Inferior parietal cortex (tissue), 1 donor: ENCODE data around the gene SEMA3A.

Source experiments
- DNase-seq: peaks from one replicate; pipeline ENCODE4 v3.0.0-alpha.2; 2016; ENCODE audit errors: extremely low spot score

SEMA3A gene

DNA sequence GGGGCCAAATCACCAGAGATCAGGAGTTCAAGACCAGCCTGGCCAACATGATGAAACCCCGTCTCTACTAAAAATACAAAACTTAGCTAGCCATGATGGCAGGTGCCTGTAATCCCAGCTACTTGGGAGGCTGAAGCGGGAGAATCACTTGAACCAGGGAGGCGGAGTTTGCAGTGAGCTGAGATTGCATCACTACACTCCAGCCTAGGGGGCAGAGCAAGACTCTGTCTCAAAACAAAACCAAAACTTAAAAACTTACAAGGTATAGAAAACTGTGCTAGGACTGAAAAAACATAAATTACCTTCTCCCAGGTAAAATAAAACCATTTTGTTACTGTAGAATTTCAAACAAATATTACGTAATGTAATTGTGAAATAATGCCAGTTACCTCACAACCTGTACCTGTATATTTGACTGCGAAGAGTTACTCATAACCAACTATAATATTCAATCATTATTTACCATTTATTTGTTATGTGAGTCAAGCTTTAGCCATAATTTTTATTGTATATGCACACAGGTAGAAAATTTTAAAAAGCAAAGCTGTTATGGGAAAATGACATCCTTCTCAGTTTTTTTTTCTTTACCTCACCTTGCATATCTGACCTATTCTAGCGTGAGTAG lies 180.9 kb downstream of the SEMA3A start:
- DNase-seq = no peak

DNA sequence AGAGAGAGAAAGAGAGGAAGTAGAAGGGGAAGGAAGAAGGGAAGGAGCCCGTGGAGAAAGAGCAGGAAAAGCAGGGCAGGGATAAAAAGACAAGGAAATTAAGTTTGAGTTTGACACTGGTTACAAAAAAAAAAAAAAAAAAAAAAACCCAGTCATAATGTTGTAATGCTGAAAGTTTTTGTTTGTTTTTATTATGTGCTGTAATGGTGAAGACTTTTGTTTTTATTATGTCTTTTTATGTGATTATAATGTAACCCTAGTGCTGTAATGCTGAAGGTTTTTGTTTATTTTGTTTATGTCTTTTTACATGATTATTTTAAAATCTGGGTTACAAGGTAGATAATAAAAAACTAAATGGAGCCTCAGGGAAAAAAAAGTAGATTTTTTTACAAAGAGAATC lies 184.8 kb downstream of the SEMA3A start:
- no peak for DNase-seq

DNA sequence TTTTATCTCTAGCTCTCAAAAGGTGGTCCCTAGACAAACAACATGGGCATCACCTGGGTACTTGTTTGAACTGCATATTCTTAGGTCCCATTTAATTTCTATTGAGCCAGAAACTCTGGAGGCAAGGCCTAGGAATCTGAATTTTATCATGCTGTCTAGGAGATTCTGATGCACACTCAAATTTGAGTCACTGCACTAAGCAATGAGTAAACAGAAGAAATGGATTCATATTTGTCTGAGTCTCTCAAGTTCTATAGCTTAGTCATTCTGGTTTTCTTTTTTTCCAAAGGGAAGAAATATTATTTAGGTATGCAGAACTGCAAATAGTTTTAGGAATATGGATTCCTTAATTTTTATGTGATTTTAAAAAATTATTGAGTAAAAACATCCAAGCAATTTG lies 185.5 kb downstream of the SEMA3A start:
- DNase-seq = no peak

DNA sequence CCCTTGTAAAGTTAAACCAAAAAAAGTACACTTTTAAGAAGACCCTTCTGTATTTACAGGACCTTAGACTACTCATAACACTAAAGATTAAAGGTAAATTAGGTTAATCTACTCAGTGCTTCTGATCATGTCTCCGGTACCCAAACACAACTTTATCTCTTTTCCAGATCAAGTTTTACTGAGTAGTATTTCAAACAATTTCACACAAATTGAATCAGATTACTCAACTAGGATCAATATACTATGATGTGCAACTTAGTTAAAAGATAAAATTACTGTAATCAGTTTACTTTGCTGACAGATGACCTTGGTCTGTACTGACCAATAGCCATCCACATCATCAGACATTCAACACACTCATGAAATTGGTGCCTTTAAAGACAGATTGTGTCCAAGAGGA lies 191.4 kb downstream of the SEMA3A start:
- no peak for DNase-seq

DNA sequence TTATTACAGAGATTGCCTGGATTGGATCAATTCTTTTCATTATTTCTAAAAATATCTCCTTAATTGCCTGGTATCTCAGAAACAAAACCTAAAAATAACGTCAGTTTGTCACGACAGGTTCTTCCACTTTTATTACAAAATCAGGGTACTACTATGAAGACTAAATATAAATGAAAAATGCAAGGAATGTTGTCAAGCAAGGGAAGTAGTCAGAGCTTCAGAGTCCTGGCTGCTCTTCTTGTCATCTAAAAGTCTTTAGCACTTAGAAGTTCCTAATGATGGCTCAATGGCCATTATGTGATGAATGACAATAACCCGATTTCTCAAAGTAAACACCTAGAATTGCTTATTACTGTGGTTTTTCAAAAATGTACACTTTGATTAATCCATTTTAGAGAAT lies 192.2 kb downstream of the SEMA3A start:
- no peak for DNase-seq

DNA sequence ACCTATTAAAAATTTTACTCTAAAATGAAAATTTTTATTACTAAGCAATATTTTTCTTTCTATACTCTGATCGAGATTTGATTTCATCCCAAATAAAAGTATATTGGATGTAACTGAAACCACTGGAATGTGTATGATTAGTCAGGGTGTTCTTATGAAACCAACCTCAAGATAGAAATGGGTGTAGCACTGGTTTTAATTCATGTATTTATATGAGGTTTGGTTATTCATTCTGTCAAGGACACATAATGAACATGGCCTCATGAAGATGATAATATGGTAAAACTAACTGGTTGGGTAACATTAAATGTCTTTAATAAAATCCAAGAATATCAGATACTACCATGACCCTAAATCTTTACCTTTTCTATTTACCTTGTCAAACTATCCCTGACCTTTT lies 197.7 kb downstream of the SEMA3A start:
- no peak for DNase-seq

DNA sequence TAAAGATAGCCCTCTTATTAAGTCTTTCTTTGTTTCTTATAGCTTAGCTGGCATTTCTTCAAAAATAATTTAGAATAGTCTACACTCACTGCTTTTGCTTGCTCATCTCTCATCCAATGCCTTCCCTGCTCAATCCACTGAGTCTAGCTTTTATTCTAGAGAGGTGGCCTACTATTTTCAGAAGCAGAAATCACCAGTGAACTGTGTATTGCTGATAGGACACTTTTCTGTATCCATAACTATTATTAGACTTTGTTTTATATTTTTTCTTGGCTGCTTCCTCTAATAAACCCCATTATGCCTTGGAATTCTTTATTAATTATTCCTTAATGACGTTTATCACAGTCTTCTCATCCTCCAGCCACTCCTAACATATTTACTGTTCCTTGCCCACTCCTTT lies 206.8 kb downstream of the SEMA3A start:
- no peak for DNase-seq

DNA sequence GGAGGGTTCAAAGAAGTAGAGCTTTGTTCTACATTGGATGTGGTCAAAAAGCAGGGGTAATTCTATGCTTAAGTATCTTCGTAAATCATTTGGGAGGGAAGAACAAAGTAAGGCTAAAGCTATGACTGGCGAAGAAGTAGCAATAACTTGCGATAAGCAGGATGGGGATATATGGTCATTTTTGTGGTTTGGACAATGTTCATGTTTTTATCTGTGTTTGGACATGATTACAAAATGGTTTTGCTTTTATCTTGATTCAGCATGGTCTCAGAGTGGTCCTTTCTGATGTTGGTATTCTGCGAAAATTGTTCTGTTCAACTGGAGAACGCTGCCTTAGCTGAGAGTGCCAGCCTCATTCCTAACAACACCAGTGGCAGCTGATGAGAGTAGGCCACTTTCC lies 208.8 kb downstream of the SEMA3A start:
- DNase-seq = no peak

DNA sequence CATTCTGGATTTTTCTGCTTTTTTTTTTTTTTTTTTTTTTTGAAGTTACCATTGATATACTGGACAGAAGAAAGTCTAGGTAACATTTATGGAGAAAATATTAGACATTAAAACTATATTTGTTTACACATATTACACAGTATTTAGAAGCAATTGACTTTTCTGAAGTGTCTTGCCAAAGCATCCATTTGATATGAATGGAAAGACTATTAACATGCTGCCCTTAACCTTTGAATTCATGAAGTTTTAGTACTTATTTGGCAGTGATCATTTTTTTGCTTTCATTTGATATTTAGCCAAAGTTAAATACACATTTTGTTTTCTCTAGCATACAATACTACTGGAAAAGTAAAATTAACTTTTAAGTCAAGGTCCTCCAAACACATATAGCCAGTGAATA lies 210.0 kb downstream of the SEMA3A start:
- DNase-seq = no peak

DNA sequence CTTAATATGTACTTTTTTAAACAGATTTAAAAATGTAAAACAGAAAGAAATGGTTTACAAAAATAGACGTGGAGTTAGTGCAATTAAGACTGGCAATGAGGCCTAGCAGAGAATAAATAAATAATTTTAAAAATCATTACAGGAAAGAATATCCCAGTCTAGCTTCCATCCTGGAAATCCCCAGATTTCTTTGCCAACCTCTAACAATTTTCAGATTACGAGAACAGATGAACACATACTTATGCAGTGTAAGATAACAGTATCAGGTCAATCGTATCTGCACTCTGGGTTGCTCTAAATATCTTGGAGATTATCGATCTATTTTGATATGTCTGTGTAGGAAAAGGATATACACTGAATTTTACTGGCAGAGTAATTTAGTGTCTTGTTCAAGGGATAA lies 210.5 kb downstream of the SEMA3A start:
- DNase-seq = no peak

DNA sequence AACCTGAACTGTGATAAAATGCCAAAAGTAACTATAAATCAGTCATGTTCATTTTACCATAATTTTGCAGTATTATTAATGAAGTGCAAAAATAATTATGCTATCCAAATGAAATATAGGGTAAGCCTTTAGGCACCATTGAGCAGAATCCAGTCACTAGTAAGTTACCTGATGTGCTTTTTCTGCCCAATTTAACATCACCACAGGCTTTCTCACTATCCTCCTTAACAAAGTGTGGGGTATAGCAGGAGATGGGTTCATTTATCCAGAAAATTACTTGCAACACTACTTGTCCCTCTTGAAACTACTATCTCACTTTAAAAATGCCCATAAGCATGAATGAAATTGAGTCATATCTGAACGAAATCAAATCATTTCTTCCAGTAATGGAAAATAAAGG lies 211.0 kb downstream of the SEMA3A start:
- no peak for DNase-seq

DNA sequence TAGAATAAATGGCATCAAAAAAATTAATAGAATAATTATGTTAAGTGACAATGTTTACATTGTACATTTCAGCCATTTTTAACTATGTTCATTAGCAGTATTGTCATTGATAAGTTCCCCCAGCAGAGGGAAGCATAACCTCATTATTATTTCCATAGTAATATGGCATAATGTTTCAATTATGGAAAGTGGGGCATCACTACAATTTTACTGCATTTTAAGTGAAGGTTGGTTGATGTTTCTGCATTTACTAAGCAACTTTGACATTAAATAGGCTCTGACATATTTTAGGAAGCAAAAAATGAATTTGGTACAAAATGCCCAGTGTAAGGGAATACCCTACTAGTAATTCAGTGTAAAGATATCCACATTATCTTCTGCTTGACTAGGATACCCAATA lies 218.3 kb downstream of the SEMA3A start:
- DNase-seq = peak; percentile 85

DNA sequence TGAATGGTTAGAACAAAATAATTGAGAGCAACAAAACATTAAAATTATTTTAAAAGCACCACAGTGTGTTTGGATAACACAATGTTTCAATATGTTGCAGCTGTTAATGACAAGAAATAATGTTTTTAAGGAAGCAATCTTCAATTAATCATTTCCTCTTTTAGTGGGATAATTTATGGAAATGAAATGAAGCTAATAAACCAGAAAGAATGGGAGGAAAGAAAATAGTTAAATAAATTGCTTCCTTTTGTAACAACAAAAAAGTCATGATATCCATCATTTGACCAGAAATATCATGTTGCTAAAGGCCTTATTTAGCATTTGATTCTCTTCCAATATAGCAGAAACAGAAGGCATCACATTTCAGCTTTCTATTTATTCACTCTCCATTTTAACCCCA lies 224.5 kb downstream of the SEMA3A start:
- DNase-seq = no peak

DNA sequence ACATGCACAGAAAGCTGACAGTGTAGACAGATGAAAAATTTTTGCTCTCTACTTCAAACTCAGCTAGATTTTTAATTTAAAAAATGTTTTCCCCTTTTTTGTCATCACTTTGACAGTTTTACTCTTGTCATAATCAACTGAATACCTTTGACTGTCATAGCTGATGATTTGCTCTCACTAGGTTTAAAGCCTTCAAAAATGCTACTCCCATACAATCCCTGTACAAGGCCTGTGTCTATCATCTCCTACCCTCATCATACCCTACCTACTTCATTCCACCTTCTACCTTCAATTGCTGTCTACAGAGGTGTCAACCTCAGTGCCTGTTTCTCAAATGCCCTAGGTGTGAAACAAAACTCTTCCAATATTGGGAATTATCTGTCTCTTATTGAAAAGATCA lies 230.3 kb downstream of the SEMA3A start:
- no peak for DNase-seq

DNA sequence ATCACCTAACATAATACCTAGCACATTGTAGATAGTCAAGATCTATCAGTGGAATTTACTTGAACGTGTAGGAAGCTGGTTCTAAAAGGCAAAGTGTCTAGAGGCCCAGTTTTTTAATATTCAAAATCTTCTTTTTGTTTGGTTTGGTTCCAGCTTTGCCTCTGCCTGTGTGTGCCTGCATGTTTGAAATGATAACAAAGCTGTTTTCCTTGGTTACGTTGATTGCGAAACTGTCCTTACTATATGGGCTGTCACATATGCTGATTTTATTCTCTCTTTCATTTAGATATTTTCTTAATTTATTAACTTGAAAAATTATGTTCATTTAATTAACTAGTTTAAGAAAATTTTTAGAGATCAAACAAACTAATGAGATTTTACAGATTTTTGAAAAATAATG lies 237.3 kb downstream of the SEMA3A start:
- no peak for DNase-seq

DNA sequence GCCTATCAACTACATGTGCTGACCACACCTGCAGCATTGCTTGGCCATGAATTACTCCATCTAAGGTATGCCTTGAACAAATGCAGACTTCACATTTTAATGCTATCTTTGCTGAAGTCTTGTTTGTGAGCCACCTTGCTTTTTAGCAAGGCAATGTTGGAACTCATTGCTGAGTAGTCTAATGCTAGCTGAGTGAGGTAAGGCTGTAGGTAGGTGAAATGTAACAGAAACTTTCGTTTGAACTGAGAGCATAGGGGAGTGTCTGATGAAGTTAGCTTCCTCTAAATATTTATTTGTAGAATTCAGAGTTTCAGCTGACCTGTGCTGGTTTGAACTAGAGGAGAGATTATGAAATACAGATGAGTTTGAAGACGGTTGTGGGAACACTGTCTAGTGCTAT lies 238.5 kb downstream of the SEMA3A start:
- no peak for DNase-seq

DNA sequence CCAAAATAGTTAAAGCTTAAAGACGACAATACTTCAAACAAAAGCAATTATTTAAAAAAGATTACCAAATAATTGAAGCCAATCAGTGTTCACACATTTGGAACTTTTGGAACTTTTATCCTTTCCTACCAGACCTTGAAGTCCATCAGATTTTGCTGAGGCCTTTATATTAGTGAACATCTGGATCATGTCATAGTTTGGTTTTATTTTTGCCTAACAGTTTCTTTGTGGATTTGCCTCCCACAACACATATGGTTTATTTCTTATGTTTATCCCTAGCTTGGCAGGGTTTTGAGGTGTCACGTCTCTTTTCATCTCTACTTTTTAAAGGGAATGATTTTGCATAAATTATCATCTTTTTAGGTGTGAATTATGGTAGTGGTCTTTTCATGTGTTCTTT lies 242.4 kb downstream of the SEMA3A start:
- DNase-seq = no peak

DNA sequence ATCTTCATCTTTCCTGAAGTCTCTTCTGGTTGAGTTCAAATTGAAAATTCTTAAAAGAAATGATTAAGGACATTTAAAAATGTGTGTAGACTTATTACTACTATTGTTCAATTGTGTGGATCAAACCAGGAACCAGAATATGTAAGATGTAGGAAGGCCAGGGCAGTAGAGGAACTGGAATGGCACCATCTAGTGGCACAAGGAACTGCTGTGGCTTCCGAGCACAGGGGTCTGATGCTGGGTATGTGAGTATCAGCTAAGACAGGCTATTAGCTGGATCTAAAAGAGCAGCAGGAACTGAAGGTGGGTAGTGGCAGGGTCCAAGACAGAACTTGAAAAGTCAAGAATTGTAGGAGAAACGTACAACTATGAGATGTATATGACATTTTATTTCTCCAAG lies 247.3 kb downstream of the SEMA3A start:
- DNase-seq = peak; percentile 50

DNA sequence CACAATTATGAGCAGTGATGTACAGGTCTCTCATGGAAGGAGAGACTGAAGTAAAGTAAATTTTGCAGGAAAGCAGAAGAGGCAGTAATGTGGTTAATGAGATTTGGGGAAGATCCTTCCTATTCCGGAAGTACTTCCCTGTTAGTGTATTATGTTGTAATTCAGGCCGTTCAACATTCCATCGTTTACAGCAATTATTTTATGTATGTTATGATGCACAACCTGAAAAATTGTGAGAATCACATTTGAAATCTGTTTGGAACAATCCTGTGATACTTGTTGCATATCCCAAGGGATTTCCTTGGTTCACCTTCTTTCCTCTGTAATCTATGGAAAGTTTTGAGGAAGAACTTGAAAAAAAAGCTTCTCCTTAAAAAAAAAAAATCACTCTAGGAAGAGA lies 247.8 kb downstream of the SEMA3A start:
- no peak for DNase-seq

DNA sequence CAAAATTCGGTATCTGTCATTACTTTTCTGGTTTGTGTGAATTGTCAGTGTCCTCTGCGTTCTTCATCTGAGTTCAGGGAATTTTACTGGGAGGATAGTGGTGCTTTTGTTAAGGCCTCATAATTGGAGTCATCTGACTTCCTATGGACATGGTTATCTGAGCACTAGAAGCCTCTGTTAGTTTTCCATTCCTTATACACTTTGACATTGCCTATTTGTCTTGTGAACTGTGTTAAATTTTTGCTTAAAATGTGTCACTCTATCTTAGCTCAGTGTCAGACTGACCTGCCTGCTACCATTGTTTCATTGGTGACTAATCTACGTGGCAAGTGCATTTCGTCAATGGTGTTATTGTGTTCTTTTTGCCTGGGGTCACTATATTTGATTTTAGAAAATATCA lies 253.3 kb downstream of the SEMA3A start:
- peak; percentile 42 for DNase-seq

DNA sequence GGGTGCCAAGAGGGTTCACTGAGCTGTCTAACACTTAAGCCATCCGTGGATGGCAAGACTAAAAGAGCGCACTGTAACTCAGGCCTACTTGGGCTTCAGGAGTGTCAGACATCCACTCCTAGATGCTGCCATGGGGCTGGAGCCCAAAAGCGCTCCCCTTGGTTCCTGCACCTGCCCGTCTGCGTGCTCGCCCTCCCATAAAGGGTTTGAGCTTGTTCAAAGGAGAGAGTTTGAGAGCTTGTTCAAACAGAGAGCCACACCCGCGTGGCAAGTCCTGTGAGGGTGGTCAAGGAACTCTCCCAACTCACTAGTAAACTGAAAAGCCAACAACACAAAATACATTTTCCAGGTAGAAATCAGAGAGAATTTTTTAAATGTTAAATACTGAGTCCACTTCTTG lies 256.7 kb downstream of the SEMA3A start:
- DNase-seq = no peak

DNA sequence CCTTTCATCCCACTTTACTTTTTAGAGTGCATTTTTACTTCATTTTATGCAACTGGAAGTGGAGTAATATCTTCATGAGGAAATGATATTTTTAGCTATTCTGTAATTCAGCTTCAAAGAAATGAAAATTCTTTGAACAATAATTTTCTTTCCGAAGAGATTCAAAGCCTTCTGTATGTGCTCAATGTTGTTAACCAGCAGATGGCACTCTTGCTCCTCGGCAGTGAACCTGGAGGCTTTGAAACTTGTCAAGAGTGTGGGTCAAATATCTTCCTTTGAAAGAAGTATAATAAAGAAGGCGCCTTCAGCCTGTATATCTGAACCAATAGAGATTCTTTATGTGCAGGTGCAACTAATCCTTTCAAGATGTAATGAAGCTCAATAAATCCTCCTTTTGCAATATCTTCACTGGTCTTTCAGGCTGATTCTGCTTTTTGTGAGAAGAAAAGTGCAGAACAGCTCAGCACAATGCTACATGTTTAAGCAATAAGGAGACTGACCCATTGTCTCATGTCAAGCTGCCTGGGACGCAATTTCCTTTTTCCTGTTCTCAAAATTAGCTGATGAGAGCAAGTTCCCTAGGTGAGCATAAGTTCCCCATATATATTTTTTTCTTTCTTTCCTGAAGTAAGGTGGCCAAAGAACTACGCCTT lies 258.4 kb downstream of the SEMA3A start:
- DNase-seq = peak; percentile 91

DNA sequence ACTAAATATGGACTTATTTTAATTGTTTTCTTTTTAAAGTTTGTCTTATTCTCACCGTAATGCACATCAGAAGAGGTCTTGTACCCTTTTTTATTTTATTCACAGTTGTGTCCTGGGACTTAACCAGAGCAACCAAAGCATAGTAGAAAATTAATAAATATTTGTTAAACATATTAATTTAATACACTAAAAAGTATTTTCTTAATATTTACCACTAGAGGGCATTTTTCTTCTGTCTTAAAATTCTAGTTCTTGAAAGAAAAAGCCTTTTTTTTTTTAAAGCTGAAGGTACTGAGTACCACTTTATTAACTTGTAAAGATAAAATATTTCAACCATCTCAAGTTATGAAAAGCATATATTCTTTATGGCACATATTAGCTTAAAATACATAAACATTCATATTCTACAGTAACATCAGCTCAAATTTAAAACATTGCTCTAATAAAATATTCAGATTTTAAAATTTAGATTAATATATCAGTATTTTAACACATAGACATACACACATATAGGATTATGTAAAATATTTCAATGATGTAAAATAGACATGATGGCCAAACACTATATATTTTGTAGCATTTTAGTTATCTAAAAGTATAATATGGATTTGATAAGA lies 260.4 kb downstream of the SEMA3A start:
- DNase-seq = no peak

DNA sequence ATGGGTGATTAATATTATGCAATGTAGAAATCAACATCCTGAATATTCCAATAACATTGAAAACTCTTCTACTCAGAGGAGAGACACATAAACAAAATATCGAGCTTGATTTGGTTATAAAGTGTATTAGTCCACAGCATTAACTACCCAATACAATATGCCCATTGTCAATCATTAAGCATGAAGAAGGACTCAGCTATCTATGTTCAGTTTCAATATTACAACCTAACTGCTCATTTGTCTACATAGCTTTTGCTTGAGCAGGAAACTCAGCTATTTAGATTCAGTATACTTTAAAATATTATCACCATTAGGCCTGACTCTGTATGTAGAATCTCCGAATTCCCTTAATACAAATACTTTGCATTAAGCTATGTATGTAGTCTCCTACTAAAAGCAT lies 262.6 kb downstream of the SEMA3A start:
- no peak for DNase-seq
